IMR-90 (cell line): ENCODE measurements around the gene EPHB6.

Source experiments
- CEBPB ChIP-seq: IDR thresholded peaks from 2 replicates; pipeline ENCODE4 v1.6.1; 2012; ENCODE audit warnings: low read depth, low read length, improper control_type of control experiment
- CTCF ChIP-seq: conservative IDR thresholded peaks from 2 replicates; pipeline ENCODE4 v1.5.1; 2012; ENCODE audit warnings: mild to moderate bottlenecking, low read depth, low read length, improper control_type of control experiment
- MAFK ChIP-seq: IDR thresholded peaks from 2 replicates; pipeline ENCODE4 v1.6.1; 2012; ENCODE audit warnings: low read depth, low read length, improper control_type of control experiment
- POLR2A ChIP-seq: IDR thresholded peaks from 2 replicates; pipeline ENCODE4 v1.6.1; 2012; ENCODE audit warnings: mild to moderate bottlenecking, low read depth, low read length
- RAD21 ChIP-seq: IDR thresholded peaks from 2 replicates; pipeline ENCODE4 v1.6.1; 2012; ENCODE audit warnings: low read length, improper control_type of control experiment
- RCOR1 ChIP-seq: IDR thresholded peaks from 2 replicates; pipeline ENCODE4 v1.6.1; 2012; ENCODE audit warnings: mild to moderate bottlenecking, low read length, improper control_type of control experiment; ENCODE audit not compliant: insufficient replicate concordance
- RFX5 ChIP-seq: IDR thresholded peaks from 2 replicates; pipeline ENCODE4 v1.8.0; 2012; ENCODE audit warnings: low read depth, mild to moderate bottlenecking, low read length, moderate library complexity
- USF2 ChIP-seq: fragments of 150-350 bp; IDR thresholded peaks from 2 replicates; pipeline ENCODE4 v1.6.1; 2017; ENCODE audit warnings: mild to moderate bottlenecking, antibody characterized with exemption, low read length, low read depth

GRCh38 chr7:142889816-142890215 lies 34.9 kb downstream of the EPHB6 start:
- TF ChIP-seq CTCF (no peak), POLR2A (no peak), CEBPB (no peak), RAD21 (no peak), RCOR1 (no peak), MAFK (no peak), USF2 (no peak), RFX5 (no peak)
